KBM-7 (cell line): Measurements from ENCODE around the gene MCOLN3.
"Not testable (repeated sequence)": the region's sequence is repeated elsewhere in the genome, so short reads cannot be mapped to it uniquely, and the experiment has no call there.

Experiments
- DNase-seq: peaks from one replicate; pipeline ENCODE4 v3.0.0-alpha.2; 2015
- in situ Hi-C: fragments of 300-500 bp; cut with MboI; formaldehyde crosslinking; loops from 2 replicates; pipeline ENCODE4 v1.14.3; 2020; ENCODE audit warnings: low sequenced_read_pairs, low pct_unique_long_range_greater_than_20kb, mixed read lengths

MCOLN3 gene

DNA sequence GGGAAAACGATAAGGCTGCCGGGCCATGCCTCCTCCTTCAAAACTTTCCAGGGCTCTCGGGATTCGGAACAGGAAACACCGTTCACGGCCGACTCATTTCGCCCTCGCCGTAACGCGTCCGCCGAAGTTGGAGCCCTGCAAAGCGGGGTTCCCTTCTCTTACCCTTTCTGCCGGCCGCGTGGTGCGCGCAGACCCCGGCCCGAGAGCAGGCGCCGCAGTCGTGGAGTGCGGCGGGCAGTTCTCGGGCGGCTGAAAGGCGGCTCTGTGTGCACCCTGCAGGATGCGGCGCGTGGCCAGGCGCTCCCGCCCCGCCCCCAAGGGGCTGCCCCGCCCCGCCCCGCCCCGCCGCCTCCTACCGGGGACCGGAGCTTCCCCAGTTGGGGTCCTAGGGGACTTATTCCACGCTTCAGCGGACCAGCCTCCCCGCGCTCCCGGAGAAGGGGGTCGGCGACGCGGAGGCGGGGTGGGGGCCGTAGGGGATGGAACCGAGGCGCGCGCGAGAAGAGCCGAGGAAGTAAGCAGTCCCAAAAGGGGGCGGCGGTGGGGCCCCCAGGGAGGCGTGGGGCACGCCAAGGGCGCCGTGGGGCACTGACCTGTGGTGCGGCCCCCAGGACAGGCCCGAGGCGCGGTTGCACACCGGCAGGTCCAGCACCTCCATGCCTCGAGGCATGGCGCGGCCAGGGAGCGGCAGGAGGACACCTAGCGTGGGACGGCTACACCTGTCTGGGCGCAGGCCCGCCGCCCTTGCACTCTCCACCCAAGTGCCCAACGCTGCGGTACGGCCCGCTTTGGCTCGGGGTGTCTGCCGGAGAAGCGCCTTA, 51.2 kb downstream of the MCOLN3 start, which contains the start of gene MCOLN2:
TSS of gene MCOLN2 (minus strand) at position 268 of the 821 bp plus-strand sequence. CDS start at position 27, 241 bp downstream.
- peak; percentile 52 for DNase-seq
- in situ Hi-C loops, result no loop called here

DNA sequence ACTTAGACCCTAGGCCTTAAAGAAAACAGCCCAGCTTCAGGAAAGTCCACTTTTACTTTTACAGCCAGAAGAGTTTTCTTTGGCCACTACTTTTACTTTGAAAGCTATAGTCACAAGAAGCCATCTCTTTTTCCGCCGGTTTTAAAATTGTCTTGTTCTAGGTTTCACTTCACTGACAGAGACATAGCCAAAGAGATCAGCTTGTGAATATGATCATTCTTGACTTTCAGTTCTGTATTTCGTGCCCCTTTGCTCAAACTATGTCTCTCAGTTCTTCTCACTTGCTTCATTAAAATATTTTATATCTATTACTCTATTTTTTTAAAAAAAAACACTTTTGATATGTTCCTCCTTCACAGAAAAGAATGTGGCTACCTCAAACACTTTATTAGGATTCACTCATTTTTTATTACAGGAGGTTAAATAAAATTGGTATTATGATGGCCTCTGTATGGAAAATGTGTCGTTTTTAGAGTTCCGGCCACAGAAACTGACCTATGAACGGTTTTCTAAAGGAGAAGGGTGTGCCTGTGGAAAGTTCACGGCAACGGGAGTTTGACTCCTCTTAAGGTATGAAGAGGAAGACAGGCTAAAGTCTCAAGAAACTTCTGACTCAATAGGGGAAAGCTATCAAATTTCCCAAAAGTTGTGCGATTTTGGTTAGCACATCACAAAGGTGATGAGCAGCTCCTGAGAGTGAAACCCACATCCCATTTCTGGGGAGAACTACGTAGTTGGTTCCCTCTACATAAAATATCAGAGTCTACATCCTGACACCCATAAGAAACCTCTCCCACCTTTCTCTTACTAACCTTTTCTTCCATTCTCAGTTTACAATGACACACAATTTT, 52.6 kb downstream of the MCOLN3 start:
- in situ Hi-C loops, result no loop called here
- peak; percentile 42 for DNase-seq

DNA sequence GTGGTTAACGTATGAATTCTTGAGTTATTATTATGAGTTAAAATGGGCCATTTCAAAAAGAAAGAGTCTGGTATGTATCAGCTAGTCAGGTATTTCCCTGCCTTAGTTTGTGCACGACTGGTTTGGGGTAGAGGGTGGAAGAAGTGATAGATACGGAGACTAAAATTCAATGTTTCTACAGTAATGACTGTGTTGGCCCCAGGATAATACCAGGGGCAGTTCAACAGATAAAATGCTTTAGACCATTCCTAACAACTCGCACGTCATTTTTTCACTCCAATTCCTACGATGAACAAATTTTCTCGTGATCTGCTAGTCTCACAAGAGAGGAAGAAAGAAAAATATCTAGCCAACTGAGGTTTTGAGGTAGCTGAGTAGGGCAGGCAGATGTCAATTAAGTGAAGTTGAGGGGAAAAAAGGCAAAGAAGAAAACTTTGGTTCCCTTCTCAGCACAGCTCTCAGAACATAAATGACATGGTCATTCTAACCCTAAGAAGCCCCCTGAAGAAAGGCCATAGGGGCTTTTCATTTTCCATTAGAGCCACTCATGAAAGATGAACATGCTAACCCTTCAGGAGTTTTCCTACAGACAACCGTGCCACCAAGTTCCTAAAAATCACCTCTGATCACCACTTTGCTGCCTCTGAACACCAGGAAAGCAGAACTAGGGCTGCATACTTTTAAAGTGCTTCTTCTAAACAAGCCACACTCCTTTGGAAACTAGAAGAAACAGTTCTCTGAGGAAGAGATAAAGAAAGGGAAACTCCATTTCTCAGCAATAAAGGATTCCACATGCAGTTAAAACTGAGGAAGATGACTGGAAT, 57.0 kb downstream of the MCOLN3 start:
- peak; percentile 74 for DNase-seq
- in situ Hi-C loops, result no loop called here

DNA sequence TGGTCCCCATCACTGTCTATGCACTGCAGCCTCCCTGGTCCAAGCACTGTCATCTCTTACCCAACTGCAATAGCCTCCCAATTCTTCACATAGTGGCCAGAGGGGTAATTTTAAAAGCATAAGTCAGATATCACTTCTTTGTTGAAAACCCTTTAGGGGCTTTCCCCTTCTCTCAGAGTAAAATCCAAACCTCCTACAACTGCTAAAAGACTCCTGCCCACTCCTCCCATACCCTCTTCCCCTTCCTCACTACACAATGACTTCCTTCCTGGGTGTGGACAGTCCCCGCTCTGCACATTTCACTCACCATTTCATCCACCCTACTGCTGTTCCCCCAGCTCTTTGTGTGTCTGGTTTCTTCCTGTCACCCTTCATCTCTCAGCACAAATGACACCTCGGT, 59.7 kb downstream of the MCOLN3 start:
- in situ Hi-C loops, result no loop called here
- DNase-seq, result no peak

DNA sequence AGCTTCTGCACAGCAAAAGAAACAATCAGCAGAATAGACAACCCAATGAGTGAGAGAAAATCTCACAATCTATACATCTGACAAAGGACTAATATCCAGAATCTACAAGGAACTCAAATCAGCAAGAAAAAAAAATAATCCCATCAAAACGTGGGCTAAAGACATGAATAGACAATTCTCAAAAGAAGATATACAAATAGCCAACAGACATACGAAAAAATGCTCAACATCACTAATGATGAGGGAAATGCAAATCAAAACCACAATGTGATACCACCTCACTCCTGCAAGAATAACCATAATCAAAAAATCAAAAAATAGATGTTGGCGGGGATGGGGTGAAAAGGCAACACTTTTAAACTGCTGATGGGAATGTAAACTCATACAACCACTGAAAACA, 61.7 kb downstream of the MCOLN3 start:
- DNase-seq, in situ Hi-C loops: not testable (repeated sequence)

DNA sequence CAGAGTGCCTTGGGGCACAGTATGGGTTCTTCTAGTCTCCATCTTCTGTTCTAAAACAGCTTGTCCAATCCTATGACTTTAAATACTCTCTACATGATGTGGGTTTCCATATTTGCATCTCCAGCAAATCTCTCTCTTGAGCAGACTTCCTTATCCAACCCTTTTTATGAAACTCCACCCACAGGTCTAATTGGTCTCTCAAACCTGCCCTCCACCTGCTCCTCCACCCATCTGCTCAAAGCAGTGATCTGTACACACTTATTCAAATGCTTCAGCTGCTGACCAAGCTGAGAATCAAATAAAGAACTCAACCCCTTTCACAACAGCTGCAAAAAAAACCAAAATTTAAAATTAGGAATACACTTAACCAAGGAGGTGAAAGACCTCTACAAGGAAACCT, 62.9 kb downstream of the MCOLN3 start:
- DNase-seq, result no peak
- in situ Hi-C loops, result no loop called here

DNA sequence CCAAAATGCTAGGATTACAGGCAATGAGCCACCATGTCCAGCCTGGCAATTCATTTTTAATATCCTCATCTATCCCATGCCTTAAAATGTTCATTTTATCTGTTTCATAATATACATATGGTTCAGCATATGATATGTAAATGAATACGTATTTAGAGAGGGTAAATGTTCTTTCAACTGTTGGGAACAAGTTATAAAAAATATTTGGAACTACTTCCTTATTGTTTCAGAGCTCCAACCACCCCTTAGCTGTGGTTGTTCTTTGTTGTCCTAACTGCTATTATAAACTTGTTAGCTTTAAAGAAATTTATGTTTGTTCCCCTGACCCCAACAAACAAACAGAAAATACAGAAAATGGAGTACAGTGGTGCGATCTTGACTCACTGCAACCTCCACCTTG, 65.9 kb downstream of the MCOLN3 start:
- DNase-seq, result no peak
- in situ Hi-C loops, result no loop called here

DNA sequence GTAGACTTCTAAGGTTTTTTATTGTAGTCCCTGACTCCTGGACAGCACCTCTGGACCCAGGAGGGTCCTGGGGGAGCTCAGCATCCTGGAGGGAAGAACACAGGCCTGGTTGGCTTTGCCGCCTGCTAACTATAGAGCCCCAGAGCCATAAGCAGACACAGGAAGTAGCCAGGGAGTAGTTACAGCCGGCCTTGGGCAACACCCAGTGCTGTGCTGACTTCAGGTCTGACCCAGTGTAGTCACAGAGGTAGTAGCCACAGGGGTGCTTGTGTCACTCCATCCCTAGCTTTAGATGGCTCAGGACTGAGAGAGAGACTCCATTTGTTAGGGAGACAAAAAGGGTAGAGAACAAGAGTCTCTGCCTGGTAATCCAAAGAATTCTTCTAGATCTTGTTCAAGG, 73.3 kb downstream of the MCOLN3 start:
- in situ Hi-C loops, result no loop called here
- no peak for DNase-seq

DNA sequence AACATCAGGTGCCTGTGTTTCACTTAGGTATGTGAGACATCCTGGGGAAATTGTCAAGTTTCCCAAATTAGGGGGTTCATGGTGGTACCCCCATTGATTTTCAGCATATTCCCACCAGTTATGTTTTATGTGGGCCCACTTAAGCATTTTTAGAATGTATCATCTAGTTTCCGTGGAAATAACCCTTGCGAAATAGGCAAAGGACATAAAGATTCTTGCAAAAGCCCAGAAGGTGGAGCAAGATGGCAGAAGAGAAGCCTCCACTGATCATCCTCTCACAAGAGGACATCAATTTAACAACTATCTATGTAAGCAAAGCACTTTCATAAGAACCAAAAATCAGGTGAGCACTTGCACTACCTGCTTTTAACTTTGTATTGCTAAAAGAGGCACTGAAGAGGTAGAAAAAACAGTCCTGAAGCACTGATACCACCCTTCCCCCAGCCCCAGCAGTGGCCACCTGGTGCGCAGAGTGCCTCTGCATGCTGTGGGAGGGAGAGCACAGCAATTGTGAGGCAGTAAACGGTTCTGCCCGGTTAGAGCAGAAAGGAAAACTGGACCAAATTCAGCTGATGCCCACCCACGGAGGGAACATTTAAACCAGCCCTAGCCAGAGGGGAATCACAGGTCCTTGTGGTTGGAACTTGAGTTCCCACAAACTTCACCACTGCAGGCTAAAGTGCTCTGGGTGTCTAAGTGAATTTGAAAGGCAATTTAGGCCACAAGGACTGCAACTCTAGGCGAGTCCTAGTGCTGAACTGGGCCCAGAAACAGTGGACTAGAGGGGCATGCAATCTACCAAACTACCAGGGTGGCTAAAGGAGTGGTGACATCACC, 74.6 kb downstream of the MCOLN3 start:
- in situ Hi-C loops, result no loop called here
- DNase-seq, result no peak

DNA sequence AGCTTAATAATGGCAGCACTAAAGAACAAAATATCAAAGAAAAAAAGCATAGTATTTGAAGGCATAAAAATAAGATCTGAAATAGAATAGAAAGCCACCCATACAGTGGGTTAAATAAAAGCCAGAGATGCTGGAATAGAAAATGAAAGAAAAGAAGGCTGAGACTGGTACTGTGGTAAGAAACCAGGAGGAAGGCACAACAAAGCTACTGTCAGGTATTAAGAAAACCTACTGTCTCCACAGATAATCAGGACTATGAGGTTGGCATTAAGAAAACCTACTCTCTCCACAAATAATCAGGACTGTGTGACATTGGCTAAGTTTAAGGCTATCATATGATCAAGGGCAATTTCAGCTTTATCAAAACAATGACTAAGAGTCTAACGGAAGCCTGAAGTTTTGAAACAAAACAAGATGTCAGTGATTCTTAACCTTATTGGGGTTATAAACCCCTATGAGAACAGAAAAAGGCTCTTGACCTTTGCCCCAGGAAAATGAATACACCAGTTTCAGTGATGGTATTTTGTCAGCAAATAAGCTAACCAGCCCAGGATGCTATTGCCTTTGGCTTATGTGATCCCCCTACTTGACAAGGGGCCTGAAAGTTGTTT, 75.8 kb downstream of the MCOLN3 start:
- in situ Hi-C loops, result no loop called here
- DNase-seq, result no peak

DNA sequence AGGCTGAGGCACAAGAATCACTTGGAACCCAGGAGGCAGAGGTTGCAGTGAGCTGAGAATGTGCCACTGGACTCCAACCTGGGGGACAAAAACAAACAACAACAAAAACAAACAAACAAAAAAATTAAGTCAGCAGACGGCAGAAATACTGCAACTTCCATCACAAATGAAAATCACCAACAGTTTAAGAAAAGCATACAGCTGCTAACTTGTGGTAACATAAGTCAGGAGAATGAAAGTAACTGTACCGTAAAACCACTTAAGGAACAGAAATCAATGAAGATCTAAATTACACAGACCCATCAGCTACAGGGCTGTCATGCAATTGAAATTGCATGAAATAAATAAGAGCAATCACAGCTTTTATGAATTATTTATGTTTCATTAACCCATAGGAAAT, 76.3 kb downstream of the MCOLN3 start:
- in situ Hi-C loops, result no loop called here
- DNase-seq, result no peak

DNA sequence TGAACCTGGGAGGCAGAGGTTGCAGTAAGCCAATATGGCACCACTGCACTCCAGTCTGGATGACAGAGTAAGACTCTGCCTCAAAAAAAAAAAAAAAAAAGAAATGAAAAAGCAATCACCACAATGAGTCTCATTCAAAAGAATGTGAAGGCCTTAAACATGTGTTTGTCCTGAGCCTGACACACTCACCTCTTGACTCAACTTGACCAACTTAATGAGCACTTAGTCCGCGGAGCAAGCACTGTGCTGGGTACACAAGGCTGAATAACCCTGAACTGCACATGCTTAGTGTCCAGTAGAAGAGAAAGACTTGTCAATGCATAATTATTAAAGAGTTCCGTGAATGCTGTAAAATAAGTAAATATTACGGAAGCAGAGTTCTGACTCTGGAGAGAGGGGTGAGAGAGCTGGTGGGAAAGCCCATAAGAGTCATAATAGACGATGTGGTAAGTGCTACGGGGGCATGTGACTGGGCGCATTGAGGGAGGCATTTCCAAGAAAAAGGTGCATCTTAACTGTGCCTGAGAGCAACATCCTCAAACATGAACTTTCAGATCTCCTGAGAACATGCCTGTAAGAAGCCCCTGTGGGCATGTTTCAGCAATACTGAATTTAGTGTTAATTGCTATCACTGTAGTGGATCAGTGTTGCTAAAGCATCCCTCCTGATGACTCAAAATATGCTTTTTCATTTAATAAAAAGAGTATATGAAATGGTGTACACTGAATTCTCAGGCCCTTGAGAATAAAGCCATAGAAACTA, 78.6 kb downstream of the MCOLN3 start:
- DNase-seq, result no peak
- in situ Hi-C loops, result no loop called here

DNA sequence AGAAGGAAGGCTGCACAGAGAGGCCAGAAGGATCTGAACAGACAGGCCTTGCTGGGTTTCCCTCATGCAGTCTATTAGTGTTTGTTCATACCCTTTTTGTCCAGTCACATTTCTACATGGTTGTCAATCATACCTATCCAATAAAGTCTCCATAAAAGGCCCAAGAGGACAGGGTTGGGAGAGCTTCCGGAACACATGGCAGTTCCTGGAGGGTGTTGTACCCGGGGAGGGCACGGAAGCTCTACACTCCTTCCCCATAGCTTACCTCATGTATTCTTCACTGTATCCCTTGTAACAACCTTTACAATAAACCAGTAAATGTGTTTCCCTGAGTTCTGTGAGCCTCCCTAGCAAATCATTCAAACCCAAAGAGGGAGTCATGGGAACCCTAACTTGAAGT, 79.4 kb downstream of the MCOLN3 start:
- no peak for DNase-seq
- in situ Hi-C loops, result no loop called here

DNA sequence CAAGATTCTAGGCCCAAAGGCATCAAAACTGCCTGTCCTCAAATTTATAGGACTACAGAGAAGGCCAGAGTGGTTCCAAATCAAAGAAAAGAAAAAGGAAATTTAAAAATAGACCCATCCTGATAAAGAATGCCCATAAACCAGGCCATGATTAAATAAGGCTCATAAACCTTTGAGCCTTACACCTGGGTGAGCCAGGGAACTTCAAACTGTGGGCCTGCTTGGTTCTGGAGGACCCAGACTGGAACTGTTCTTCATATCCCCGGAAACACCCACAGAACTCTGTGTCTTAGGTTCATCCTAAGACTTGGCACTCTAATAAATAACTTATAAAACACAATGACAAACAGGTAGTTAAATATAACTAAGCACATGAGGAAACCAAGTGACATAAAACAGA, 80.2 kb downstream of the MCOLN3 start:
- no peak for DNase-seq
- in situ Hi-C loops, result no loop called here
